ENCODE measurements around the gene YIF1B. TPM values are rescaled to one million over a fixed set of nuclear protein-coding genes. Genes with fewer than 3 reads are reported as not detected.

YIF1B gene
- total RNA-seq, 2 experiments from 2014 or later: 15.9 to 17.1 TPM

- H3K27ac ChIP-seq (ENCODE audit: low read depth in 1 of 2, low read length in 2 of 2): no peak overlapping the region
- no peak for TF ChIP-seq CTCF (IDR thresholded peaks at IDR 0.05)
- Mint-ChIP-seq H3K27ac (no peak overlapping the region), H3K9me3 (no peaks in the 10 kb centered on the region), H3K27me3 (no peaks in the 10 kb centered on the region), H3K36me3 (ENCODE audit: low read depth) (peaks cover 64% of the 10 kb centered on the region), H3K4me3 (no peak overlapping the region), H3K4me1 (ENCODE audit: low read depth) (no peaks in the 10 kb centered on the region)
- no peaks in the 10 kb centered on the region for H3K27me3 ChIP-seq (ENCODE audit: control insufficient read depth in 1 of 2, insufficient read depth in 2 of 2, low read length in 2 of 2)
- peaks cover 28% of the 10 kb centered on the region for H3K36me3 ChIP-seq (ENCODE audit: insufficient read depth, low read length)
- H3K4me1 ChIP-seq (ENCODE audit: insufficient read depth, low read length): no peaks in the 10 kb centered on the region
- ChIA-PET POLR2A (no interaction called here), CTCF (no interaction called here)
- ATAC-seq (ENCODE audit: poor library complexity): no peak
- H3K9me3 ChIP-seq (ENCODE audit: control insufficient read depth in 1 of 2, insufficient read depth in 1 of 2, low read length in 2 of 2): no peaks in the 10 kb centered on the region
- H3K4me3 ChIP-seq (ENCODE audit: low read length): no peak overlapping the region
- no peak for DNase-seq
- intact Hi-C loops (cut with DNase I, micrococcal nuclease): no loop called here
Observed at GRCh38 chr19:38289955-38290354, 25.8 kb downstream of the YIF1B start.

GRCh38 chr19:38288123-38288855, 27.5 kb downstream of the YIF1B start:
- peaks cover 28% of the 10 kb centered on the region for H3K36me3 ChIP-seq (ENCODE audit: insufficient read depth, low read length)
- DNase-seq (no peak), ATAC-seq (ENCODE audit: poor library complexity) (no peak)
- ChIA-PET CTCF (no interaction called here), POLR2A (interaction anchor here (1.3 kb wide), 1 partner anchor 24 kb away, joined by 3 read pairs; no protein-coding TSS in a partner anchor)
- H3K27me3 Mint-ChIP-seq: no peaks in the 10 kb centered on the region
- no peaks in the 10 kb centered on the region for H3K27me3 ChIP-seq (ENCODE audit: control insufficient read depth in 1 of 2, insufficient read depth in 2 of 2, low read length in 2 of 2)
- no peaks in the 10 kb centered on the region for H3K9me3 ChIP-seq (ENCODE audit: control insufficient read depth in 1 of 2, insufficient read depth in 1 of 2, low read length in 2 of 2)
- no peaks in the 10 kb centered on the region for H3K9me3 Mint-ChIP-seq
- intact Hi-C loops (cut with DNase I, micrococcal nuclease): no loop called here
- TF ChIP-seq CTCF (IDR thresholded peaks at IDR 0.05): no peak
- no peak overlapping the region for H3K27ac ChIP-seq (ENCODE audit: low read depth in 1 of 2, low read length in 2 of 2)
- H3K4me1 Mint-ChIP-seq (ENCODE audit: low read depth): no peaks in the 10 kb centered on the region
- H3K4me3 Mint-ChIP-seq: no peak overlapping the region
- H3K36me3 Mint-ChIP-seq (ENCODE audit: low read depth): peaks cover 63% of the 10 kb centered on the region
- no peak overlapping the region for H3K4me3 ChIP-seq (ENCODE audit: low read length)
- no peaks in the 10 kb centered on the region for H3K4me1 ChIP-seq (ENCODE audit: insufficient read depth, low read length)
- no peak overlapping the region for H3K27ac Mint-ChIP-seq

GRCh38 chr19:38287604-38288003, 28.1 kb downstream of the YIF1B start:
- TF ChIP-seq CTCF (IDR thresholded peaks at IDR 0.05): no peak
- no peak for ATAC-seq (ENCODE audit: poor library complexity)
- Histone ChIP-seq H3K36me3 (ENCODE audit: insufficient read depth, low read length) (peaks cover 26% of the 10 kb centered on the region), H3K4me1 (ENCODE audit: insufficient read depth, low read length) (no peaks in the 10 kb centered on the region), H3K27ac (ENCODE audit: low read depth in 1 of 2, low read length in 2 of 2) (no peak overlapping the region), H3K27me3 (ENCODE audit: control insufficient read depth in 1 of 2, insufficient read depth in 2 of 2, low read length in 2 of 2) (no peaks in the 10 kb centered on the region), H3K4me3 (ENCODE audit: low read length) (no peak overlapping the region), H3K9me3 (ENCODE audit: control insufficient read depth in 1 of 2, insufficient read depth in 1 of 2, low read length in 2 of 2) (no peaks in the 10 kb centered on the region)
- no peak overlapping the region for H3K4me3 Mint-ChIP-seq
- peaks cover under 1% of the 10 kb centered on the region for H3K4me1 Mint-ChIP-seq (ENCODE audit: low read depth)
- H3K27me3 Mint-ChIP-seq: no peaks in the 10 kb centered on the region
- peaks cover 57% of the 10 kb centered on the region for H3K36me3 Mint-ChIP-seq (ENCODE audit: low read depth)
- POLR2A ChIA-PET: no interaction called here
- peak in 3 of 14 experiments; percentile 23 to 47 (median 40) for DNase-seq
- no peaks in the 10 kb centered on the region for H3K9me3 Mint-ChIP-seq
- intact Hi-C loops (cut with DNase I, micrococcal nuclease): no loop called here
- CTCF ChIA-PET: no interaction called here
- H3K27ac Mint-ChIP-seq: no peak overlapping the region
